22Rv1 (cell line): ENCODE results near the gene RNF214.

ENCODE experiments used
- CTCF ChIP-seq: fragments of 450-650 bp; IDR thresholded peaks from 2 replicates; pipeline ENCODE4 v1.5.1; 2017; ENCODE audit warnings: mild to moderate bottlenecking
- ZFX ChIP-seq: fragments of 450-650 bp; IDR thresholded peaks from 2 replicates; pipeline ENCODE4 v1.6.1; 2017; ENCODE audit warnings: antibody characterized with exemption, borderline replicate concordance

DNA sequence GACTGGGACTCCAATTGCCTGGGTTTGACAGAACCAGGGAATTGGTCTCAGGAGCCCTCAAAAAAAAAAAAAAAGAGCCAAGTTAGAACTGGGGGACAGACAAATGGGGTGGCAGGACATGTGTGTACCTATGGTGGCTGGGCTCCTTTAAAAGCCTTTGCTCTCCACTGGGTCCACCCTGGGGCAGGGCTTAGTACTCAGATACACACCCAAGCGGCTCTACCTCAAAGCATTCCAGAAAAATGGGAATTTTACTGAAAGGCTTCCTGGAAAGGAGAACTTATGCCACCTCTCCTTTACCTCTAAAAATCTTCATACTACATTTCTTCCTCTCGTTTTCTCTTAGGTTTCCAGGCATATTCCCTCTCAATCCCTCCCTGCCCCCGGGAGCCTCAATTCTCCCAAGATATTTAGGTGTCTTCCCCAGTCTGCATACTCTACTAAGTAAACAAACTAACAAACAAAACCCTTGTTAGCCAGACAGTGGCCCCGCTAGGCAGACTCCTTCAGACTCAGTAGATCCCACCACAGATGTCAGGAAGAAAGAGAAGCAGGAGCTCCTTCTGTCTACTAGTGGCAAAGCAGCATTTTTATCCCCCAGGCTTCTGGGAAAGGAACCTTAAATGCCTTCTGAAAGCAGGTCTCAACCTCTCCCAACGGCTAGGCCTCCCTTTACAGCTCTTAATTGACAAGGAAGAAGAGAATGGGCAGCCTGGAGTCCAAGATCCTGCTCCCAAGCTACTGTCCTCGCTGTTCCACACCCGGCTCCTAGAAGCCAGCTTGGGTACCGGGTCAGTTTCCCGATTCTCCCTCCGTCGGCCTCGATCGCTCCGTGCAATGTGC, 1.3 kb upstream of the RNF214 start:
- no peak for TF ChIP-seq CTCF
- TF ChIP-seq ZFX: no peak
